ENCODE results near the gene HMCN2.

DNA sequence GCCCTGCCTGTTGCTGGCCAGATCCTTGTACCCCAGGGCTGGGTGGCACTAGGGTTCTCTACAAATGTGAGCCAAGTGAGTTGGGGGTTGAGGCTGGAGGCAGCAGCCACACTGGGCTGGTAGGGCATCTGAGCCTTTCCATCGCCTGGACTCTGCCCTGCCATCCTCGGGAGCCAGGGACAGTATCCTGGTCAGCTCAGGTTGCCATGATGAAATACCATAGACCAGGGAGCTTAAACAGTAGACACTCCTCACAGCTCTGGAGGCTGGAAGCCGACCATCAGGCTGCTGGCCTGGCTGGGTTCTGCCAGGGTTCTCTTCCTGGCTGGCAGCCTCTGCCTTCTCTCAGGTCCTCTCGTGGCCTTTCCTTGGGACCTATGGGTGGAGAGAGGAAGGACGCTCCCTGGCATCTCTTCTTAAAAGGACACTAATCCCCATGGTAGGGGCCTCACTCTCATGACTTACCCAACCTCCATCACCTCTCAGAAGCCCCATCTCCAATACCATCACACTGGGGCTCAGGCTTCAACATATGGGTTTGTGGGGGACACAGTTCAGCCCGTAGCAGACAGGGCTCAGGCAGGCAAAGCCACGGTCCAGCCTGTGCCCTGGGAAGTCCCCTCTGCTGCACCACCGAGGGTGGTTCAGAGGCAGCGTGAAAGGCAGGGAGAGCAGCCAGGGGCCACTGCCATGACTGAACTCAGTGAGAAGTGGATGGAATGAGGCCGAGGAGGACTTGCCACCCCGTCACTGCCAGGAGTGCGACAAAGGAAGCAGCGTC, 50.1 kb downstream of the HMCN2 start:
- TF ChIP-seq EZH2 (IDR thresholded peaks at IDR 0.05): no peak
- TF ChIP-seq POLR2AphosphoS5 (IDR thresholded peaks at IDR 0.05; ENCODE audit: borderline replicate concordance, low read depth, low read length): no peak
- TF ChIP-seq FOXP2 (optimal IDR thresholded peaks at IDR 0.05; ENCODE audit: control extremely low read depth, extremely low read length, insufficient read depth): no peak
